ENCODE data around the gene CFAP61.

CFAP61 gene

DNA sequence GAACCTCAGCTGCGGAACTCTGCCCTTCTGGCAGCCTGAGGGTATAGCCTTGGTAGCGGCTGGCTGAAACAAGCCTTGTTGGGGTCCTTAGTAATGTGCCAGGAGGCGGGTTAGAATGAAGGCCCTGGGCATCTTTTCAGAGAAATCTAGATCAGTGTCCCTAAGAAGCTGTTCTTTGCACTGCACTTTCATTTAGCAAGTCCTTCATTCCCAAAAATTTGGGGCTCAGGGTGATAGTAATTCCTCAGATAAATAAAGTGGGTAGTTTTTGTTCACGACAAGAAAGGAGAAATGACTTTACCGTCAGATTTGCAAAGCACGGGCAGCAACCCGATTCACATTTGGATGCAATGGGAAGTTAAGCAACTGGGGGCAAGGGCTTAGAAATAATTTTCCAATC is 318.8 kb downstream of the CFAP61 start:
- TF ChIP-seq, protein P1, sequence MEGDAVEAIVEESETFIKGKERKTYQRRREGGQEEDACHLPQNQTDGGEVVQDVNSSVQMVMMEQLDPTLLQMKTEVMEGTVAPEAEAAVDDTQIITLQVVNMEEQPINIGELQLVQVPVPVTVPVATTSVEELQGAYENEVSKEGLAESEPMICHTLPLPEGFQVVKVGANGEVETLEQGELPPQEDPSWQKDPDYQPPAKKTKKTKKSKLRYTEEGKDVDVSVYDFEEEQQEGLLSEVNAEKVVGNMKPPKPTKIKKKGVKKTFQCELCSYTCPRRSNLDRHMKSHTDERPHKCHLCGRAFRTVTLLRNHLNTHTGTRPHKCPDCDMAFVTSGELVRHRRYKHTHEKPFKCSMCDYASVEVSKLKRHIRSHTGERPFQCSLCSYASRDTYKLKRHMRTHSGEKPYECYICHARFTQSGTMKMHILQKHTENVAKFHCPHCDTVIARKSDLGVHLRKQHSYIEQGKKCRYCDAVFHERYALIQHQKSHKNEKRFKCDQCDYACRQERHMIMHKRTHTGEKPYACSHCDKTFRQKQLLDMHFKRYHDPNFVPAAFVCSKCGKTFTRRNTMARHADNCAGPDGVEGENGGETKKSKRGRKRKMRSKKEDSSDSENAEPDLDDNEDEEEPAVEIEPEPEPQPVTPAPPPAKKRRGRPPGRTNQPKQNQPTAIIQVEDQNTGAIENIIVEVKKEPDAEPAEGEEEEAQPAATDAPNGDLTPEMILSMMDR (conservative IDR thresholded peaks at IDR 0.05; ENCODE audit: low read depth, low read length) = no peak
- no peak overlapping the region for H2AFZ ChIP-seq (ENCODE audit: low read depth)
- no peak overlapping the region for H3K9ac ChIP-seq
- H4K20me1 ChIP-seq (ENCODE audit: insufficient read depth) = no peaks in the 10 kb centered on the region
- H3K4me2 ChIP-seq = no peak overlapping the region
- no peaks in the 10 kb centered on the region for H3K79me2 ChIP-seq (ENCODE audit: insufficient read depth, low read depth)
- no peak overlapping the region for H3K27ac ChIP-seq
- no peak overlapping the region for H3K4me3 ChIP-seq (IDR thresholded peaks at IDR 0.05; ENCODE audit: insufficient read depth, low read depth, low read length)
- no peaks in the 10 kb centered on the region for H3K36me3 ChIP-seq (ENCODE audit: insufficient read depth)
- no peaks in the 10 kb centered on the region for H3K27me3 ChIP-seq (ENCODE audit: insufficient read depth, low read depth)
- no peaks in the 10 kb centered on the region for H3K4me1 ChIP-seq (ENCODE audit: low read depth, poor library complexity, severe bottlenecking)

DNA sequence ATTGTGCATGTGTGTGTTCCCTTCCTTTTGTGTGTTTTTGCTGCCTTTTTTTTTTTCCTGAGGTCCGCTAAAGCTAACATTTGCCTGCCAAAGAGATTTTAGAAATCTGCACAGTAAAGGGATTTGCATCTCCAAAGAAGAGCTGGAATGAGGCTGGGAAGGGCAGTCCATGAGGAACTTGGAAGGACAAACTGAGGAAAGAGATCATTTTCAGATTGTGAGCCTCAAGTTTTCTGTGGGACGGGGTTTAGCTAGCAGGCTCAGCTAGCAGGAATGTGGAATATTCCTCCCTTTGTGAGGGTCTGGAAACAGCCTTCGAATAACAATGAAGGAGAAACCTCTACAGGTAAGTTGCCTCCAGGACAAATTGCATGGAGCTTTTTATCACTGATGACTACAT is 319.3 kb downstream of the CFAP61 start:
- no peak overlapping the region for H3K9ac ChIP-seq
- H3K27me3 ChIP-seq (ENCODE audit: insufficient read depth, low read depth) = no peaks in the 10 kb centered on the region

DNA sequence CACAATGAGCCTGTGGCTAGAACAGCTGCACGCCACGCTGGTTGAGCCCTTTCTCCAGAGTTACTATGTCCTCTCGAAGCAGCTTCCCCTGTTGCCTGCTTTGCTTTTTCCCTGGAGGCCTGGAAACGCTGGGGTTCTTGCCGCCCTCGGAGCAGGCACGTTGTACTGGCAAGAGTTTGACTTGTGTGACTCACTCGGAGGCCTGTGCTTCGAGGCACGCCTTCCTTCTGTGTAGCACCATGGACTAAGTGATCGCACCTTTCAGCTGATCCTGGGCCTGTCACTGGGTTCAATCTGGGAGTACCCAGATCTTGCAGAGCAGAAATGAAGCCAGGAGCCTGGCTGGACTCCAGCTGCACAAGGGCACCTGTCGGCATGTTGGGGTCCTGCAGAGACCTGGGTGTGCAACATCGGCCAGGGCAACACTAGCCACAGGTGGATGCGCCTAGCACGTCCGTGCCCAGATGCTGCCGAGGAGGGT is 320.8 kb downstream of the CFAP61 start:
- TF ChIP-seq, protein P1 (conservative IDR thresholded peaks at IDR 0.05; ENCODE audit: low read depth, low read length) = no peak
- no peaks in the 10 kb centered on the region for H4K20me1 ChIP-seq (ENCODE audit: insufficient read depth)
- no peaks in the 10 kb centered on the region for H3K36me3 ChIP-seq (ENCODE audit: insufficient read depth)
- no peak overlapping the region for H3K9ac ChIP-seq
- H3K27ac ChIP-seq = no peak overlapping the region
- H3K27me3 ChIP-seq (ENCODE audit: insufficient read depth, low read depth) = no peaks in the 10 kb centered on the region
- H3K4me2 ChIP-seq = no peak overlapping the region
- no peak overlapping the region for H3K4me3 ChIP-seq (IDR thresholded peaks at IDR 0.05; ENCODE audit: insufficient read depth, low read depth, low read length)
- H3K4me1 ChIP-seq (ENCODE audit: low read depth, poor library complexity, severe bottlenecking) = no peaks in the 10 kb centered on the region
- H3K79me2 ChIP-seq (ENCODE audit: insufficient read depth, low read depth) = no peaks in the 10 kb centered on the region
- no peak overlapping the region for H2AFZ ChIP-seq (ENCODE audit: low read depth)

More for the DNA sequence above, 319.3 kb downstream of the CFAP61 start:
- Histone ChIP-seq H3K36me3 (ENCODE audit: insufficient read depth) (no peaks in the 10 kb centered on the region), H2AFZ (ENCODE audit: low read depth) (no peak overlapping the region), H3K4me1 (ENCODE audit: low read depth, poor library complexity, severe bottlenecking) (no peaks in the 10 kb centered on the region), H4K20me1 (ENCODE audit: insufficient read depth) (no peaks in the 10 kb centered on the region), H3K27ac (no peak overlapping the region), H3K4me3 (IDR thresholded peaks at IDR 0.05; ENCODE audit: insufficient read depth, low read depth, low read length) (no peak overlapping the region), H3K4me2 (no peak overlapping the region), H3K79me2 (ENCODE audit: insufficient read depth, low read depth) (no peaks in the 10 kb centered on the region)
- TF ChIP-seq, protein P1 (conservative IDR thresholded peaks at IDR 0.05; ENCODE audit: low read depth, low read length) = no peak

DNA sequence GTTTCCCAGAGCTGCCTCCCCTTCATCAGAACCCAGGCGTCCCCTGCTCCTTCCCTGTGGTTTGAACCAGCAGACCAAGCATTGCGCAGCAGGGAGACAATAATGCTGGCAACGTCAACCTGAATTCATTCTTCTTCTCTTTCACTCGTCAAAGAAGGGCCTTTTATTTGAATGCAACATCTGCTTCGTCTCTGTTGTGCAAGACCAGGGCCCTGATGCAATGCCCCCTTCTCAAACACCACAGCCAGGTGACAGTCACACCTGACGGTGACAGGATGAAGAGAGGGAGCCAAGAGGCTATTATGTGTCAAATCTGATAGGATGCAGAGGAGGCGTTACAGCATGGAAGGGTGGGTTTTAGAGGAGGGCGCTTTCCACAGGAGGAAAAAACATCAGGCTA is 323.5 kb downstream of the CFAP61 start:
- Histone ChIP-seq H3K36me3 (ENCODE audit: insufficient read depth) (no peaks in the 10 kb centered on the region), H3K27me3 (ENCODE audit: insufficient read depth, low read depth) (no peaks in the 10 kb centered on the region), H2AFZ (ENCODE audit: low read depth) (no peak overlapping the region), H3K4me2 (no peak overlapping the region), H3K4me1 (ENCODE audit: low read depth, poor library complexity, severe bottlenecking) (no peaks in the 10 kb centered on the region), H3K9ac (no peak overlapping the region), H3K27ac (no peak overlapping the region), H3K4me3 (IDR thresholded peaks at IDR 0.05; ENCODE audit: insufficient read depth, low read depth, low read length) (no peak overlapping the region), H3K79me2 (ENCODE audit: insufficient read depth, low read depth) (no peaks in the 10 kb centered on the region), H4K20me1 (ENCODE audit: insufficient read depth) (no peaks in the 10 kb centered on the region)
- TF ChIP-seq, protein P1 (conservative IDR thresholded peaks at IDR 0.05; ENCODE audit: low read depth, low read length) = no peak

Measured in KMS-11 (cell line).